ENCODE data around the gene ADARB2. TPM values are rescaled to one million over a fixed set of nuclear protein-coding genes. Genes with fewer than 3 reads are reported as not detected.
"Not testable (repeated sequence)": the region's sequence is repeated elsewhere in the genome, so short reads cannot be mapped to it uniquely, and the experiment has no call there.

Gene ADARB2
- total and polyA plus RNA-seq, 3 experiments from 2014 or later, result not detected

DNA sequence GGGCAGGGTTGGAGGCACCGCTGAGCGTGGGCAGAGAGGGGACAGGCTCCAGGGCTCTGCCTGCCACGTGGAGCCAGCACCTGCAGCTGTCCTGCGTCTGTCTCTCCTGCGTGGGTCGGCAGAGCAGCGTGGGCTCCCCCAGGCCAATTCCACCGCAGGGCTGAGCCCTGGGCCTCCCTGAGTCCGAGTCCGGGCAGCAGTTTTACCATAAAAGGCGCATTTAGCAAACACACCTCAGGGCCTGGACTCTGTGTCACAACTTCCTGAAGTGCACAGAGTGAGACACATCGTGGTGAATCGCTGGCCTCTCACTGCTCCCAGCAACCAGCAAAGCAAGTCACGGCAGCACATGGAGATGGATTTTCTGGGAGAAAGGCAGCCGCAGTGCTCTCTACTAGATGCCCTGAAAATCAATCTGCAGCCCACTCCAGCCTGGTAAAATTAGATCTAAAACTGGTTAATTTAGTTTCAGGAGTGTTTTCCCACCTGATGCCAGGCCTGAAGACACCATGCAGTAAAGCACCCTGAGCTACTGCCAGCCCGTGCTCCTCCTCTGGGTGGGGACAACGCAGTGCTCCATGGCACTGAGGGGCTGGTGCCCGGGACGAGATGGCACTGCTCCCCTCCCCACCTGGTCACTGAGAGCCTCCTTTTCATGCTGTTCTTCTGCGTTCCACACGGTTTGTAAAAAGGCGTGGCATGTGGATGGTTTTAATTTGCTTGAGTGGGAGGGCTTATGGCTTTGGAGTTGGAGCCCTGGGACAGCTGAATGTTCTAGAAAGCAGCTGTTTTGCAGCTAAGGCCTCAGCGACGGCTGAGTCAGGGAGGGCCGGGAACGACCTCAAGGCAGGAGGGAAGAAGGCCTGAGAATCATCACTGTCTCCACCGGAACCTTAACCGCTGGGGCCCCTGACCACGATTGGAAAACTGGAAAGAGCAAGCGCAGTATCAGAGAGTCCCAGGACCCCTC lies 336.9 kb downstream of the ADARB2 start:
- ChIA-PET POLR2A (no interaction called here), CTCF (no interaction called here)
- H3K4me1 Mint-ChIP-seq, result no peaks in the 10 kb centered on the region
- H3K9me3 Mint-ChIP-seq, result no peaks in the 10 kb centered on the region
- no peaks in the 10 kb centered on the region for H3K27me3 ChIP-seq (ENCODE audit: insufficient read depth, low read length, poor library complexity, severe bottlenecking)
- no peak overlapping the region for H3K27ac ChIP-seq (ENCODE audit: low read depth, low read length)
- DNase-seq, result no peak
- H3K36me3 Mint-ChIP-seq, result no peaks in the 10 kb centered on the region
- no peaks in the 10 kb centered on the region for H3K4me1 ChIP-seq (ENCODE audit: insufficient read depth, low read length)
- H3K27ac Mint-ChIP-seq, result peak overlapping the region in 2 of 8 donors; percentile 29 to 87
- no peaks in the 10 kb centered on the region for H3K9me3 ChIP-seq (ENCODE audit: low read length)
- no peak overlapping the region for H3K4me3 ChIP-seq (ENCODE audit: low read length)
- H3K36me3 ChIP-seq (ENCODE audit: insufficient read depth, low read length), result no peaks in the 10 kb centered on the region
- no peak overlapping the region for H3K4me3 Mint-ChIP-seq
- peaks cover 5 to 10% of the 10 kb centered on the region in 2 donors for H3K27me3 Mint-ChIP-seq

- H3K27me3 Mint-ChIP-seq, result peaks cover 5 to 10% of the 10 kb centered on the region in 2 donors
- Histone ChIP-seq H3K36me3 (ENCODE audit: insufficient read depth, low read length) (no peaks in the 10 kb centered on the region), H3K4me1 (ENCODE audit: insufficient read depth, low read length) (no peaks in the 10 kb centered on the region), H3K27me3 (ENCODE audit: insufficient read depth, low read length, poor library complexity, severe bottlenecking) (no peaks in the 10 kb centered on the region), H3K9me3 (ENCODE audit: low read length) (no peaks in the 10 kb centered on the region), H3K4me3 (ENCODE audit: low read length) (no peak overlapping the region), H3K27ac (ENCODE audit: low read depth, low read length) (no peak overlapping the region)
- no peak for DNase-seq
- H3K36me3 Mint-ChIP-seq, result no peaks in the 10 kb centered on the region
- H3K9me3 Mint-ChIP-seq, result no peaks in the 10 kb centered on the region
- POLR2A ChIA-PET, result no interaction called here
- H3K4me3 Mint-ChIP-seq, result no peak overlapping the region
- H3K27ac Mint-ChIP-seq, result peak overlapping the region in 1 of 8 donors; percentile 83
- no peaks in the 10 kb centered on the region for H3K4me1 Mint-ChIP-seq
- CTCF ChIA-PET, result no interaction called here
These were observed 337.8 kb downstream of the ADARB2 start for GRCh38 chr10:1399431-1400100.

GRCh38 chr10:1398626-1399410 lies 338.5 kb downstream of the ADARB2 start:
- no peak overlapping the region for H3K4me3 ChIP-seq (ENCODE audit: low read length)
- peaks cover 5 to 10% of the 10 kb centered on the region in 2 donors for H3K27me3 Mint-ChIP-seq
- H3K27ac Mint-ChIP-seq, result no peak overlapping the region
- H3K4me3 Mint-ChIP-seq, result no peak overlapping the region
- H3K4me1 Mint-ChIP-seq, result no peaks in the 10 kb centered on the region
- H3K27ac ChIP-seq (ENCODE audit: low read depth, low read length), result no peak overlapping the region
- no peaks in the 10 kb centered on the region for H3K36me3 Mint-ChIP-seq
- H3K9me3 ChIP-seq (ENCODE audit: low read length), result no peaks in the 10 kb centered on the region
- H3K36me3 ChIP-seq (ENCODE audit: insufficient read depth, low read length), result no peaks in the 10 kb centered on the region
- no peaks in the 10 kb centered on the region for H3K27me3 ChIP-seq (ENCODE audit: insufficient read depth, low read length, poor library complexity, severe bottlenecking)
- ChIA-PET POLR2A (no interaction called here), CTCF (no interaction called here)
- no peak for DNase-seq
- H3K4me1 ChIP-seq (ENCODE audit: insufficient read depth, low read length), result no peaks in the 10 kb centered on the region
- H3K9me3 Mint-ChIP-seq, result no peaks in the 10 kb centered on the region

DNA sequence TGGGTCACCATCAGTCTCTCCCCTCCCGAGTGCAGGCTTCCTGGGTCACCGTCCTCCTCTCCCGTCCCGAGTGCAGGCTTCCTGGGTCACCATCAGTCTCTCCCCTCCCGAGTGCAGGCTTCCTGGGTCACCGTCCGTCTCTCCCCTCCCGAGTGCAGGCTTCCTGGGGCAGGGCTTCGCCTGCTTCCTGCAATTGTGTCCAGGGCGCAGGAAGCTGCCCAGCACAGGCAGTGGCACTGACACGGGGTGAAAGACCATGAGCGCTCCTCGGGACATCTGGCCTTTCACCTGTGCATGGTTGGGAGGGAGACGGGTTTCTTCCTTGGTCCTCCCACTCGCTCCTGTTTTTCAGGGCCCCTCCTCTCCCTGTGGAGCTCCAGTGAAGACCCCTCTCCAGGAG lies 339.2 kb downstream of the ADARB2 start:
- H3K27ac ChIP-seq (ENCODE audit: low read depth, low read length); H3K27me3 ChIP-seq (ENCODE audit: insufficient read depth, low read length, poor library complexity, severe bottlenecking); H3K27ac Mint-ChIP-seq; DNase-seq; H3K27me3 Mint-ChIP-seq; H3K36me3 Mint-ChIP-seq; H3K4me1 ChIP-seq (ENCODE audit: insufficient read depth, low read length); H3K4me3 Mint-ChIP-seq; H3K9me3 ChIP-seq (ENCODE audit: low read length); H3K4me1 Mint-ChIP-seq; POLR2A ChIA-PET; H3K4me3 ChIP-seq (ENCODE audit: low read length); H3K36me3 ChIP-seq (ENCODE audit: insufficient read depth, low read length); CTCF ChIA-PET; H3K9me3 Mint-ChIP-seq: not testable (repeated sequence)

- Mint-ChIP-seq H3K27me3 (peaks cover 1 to 6% of the 10 kb centered on the region in 2 donors), H3K27ac (no peak overlapping the region), H3K9me3 (no peaks in the 10 kb centered on the region), H3K4me1 (no peaks in the 10 kb centered on the region), H3K36me3 (no peaks in the 10 kb centered on the region), H3K4me3 (no peak overlapping the region)
- POLR2A ChIA-PET, result no interaction called here
- no peaks in the 10 kb centered on the region for H3K36me3 ChIP-seq (ENCODE audit: insufficient read depth, low read length)
- no peak overlapping the region for H3K27ac ChIP-seq (ENCODE audit: low read depth, low read length)
- CTCF ChIA-PET, result no interaction called here
- no peak overlapping the region for H3K4me3 ChIP-seq (ENCODE audit: low read length)
- no peaks in the 10 kb centered on the region for H3K9me3 ChIP-seq (ENCODE audit: low read length)
- no peak for DNase-seq
- no peaks in the 10 kb centered on the region for H3K4me1 ChIP-seq (ENCODE audit: insufficient read depth, low read length)
- no peaks in the 10 kb centered on the region for H3K27me3 ChIP-seq (ENCODE audit: insufficient read depth, low read length, poor library complexity, severe bottlenecking)
These were observed 341.1 kb downstream of the ADARB2 start for GRCh38 chr10:1396297-1396635.

- H3K27ac Mint-ChIP-seq, result no peak overlapping the region
- H3K36me3 ChIP-seq (ENCODE audit: insufficient read depth, low read length), result no peaks in the 10 kb centered on the region
- POLR2A ChIA-PET, result no interaction called here
- no peaks in the 10 kb centered on the region for H3K4me1 Mint-ChIP-seq
- H3K27me3 Mint-ChIP-seq, result peaks cover 1 to 4% of the 10 kb centered on the region in 2 donors
- no peaks in the 10 kb centered on the region for H3K9me3 ChIP-seq (ENCODE audit: low read length)
- no peak overlapping the region for H3K4me3 ChIP-seq (ENCODE audit: low read length)
- H3K9me3 Mint-ChIP-seq, result no peaks in the 10 kb centered on the region
- no peaks in the 10 kb centered on the region for H3K4me1 ChIP-seq (ENCODE audit: insufficient read depth, low read length)
- CTCF ChIA-PET, result no interaction called here
- H3K4me3 Mint-ChIP-seq, result no peak overlapping the region
- H3K27ac ChIP-seq (ENCODE audit: low read depth, low read length), result no peak overlapping the region
- H3K36me3 Mint-ChIP-seq, result no peaks in the 10 kb centered on the region
- no peak for DNase-seq
- no peaks in the 10 kb centered on the region for H3K27me3 ChIP-seq (ENCODE audit: insufficient read depth, low read length, poor library complexity, severe bottlenecking)
These were observed 341.6 kb downstream of the ADARB2 start for GRCh38 chr10:1395481-1396296.

- Mint-ChIP-seq H3K27me3 (peaks cover 1 to 3% of the 10 kb centered on the region in 2 donors), H3K36me3 (no peaks in the 10 kb centered on the region), H3K27ac (no peak overlapping the region), H3K4me1 (no peaks in the 10 kb centered on the region), H3K4me3 (no peak overlapping the region), H3K9me3 (no peaks in the 10 kb centered on the region)
- Histone ChIP-seq H3K4me3 (ENCODE audit: low read length) (no peak overlapping the region), H3K4me1 (ENCODE audit: insufficient read depth, low read length) (no peaks in the 10 kb centered on the region), H3K27ac (ENCODE audit: low read depth, low read length) (no peak overlapping the region), H3K9me3 (ENCODE audit: low read length) (no peaks in the 10 kb centered on the region), H3K27me3 (ENCODE audit: insufficient read depth, low read length, poor library complexity, severe bottlenecking) (no peaks in the 10 kb centered on the region), H3K36me3 (ENCODE audit: insufficient read depth, low read length) (no peaks in the 10 kb centered on the region)
- DNase-seq, result no peak
- ChIA-PET CTCF (no interaction called here), POLR2A (no interaction called here)
These were observed 342.3 kb downstream of the ADARB2 start for GRCh38 chr10:1395025-1395480.
